GM12872 (cell line): Measurements from ENCODE around the gene TMEM132A.
A peak's percentile ranks its signal among the peaks of the same experiment; 100 is the strongest.

Source experiments
- TF ChIP-seq, protein P1 (sequence below): IDR thresholded peaks from 3 replicates; pipeline ENCODE4 v1.5.1; 2011; ENCODE audit warnings: low read depth, mild to moderate bottlenecking, low read length, moderate library complexity; ENCODE audit not compliant: insufficient read depth

TMEM132A gene

DNA sequence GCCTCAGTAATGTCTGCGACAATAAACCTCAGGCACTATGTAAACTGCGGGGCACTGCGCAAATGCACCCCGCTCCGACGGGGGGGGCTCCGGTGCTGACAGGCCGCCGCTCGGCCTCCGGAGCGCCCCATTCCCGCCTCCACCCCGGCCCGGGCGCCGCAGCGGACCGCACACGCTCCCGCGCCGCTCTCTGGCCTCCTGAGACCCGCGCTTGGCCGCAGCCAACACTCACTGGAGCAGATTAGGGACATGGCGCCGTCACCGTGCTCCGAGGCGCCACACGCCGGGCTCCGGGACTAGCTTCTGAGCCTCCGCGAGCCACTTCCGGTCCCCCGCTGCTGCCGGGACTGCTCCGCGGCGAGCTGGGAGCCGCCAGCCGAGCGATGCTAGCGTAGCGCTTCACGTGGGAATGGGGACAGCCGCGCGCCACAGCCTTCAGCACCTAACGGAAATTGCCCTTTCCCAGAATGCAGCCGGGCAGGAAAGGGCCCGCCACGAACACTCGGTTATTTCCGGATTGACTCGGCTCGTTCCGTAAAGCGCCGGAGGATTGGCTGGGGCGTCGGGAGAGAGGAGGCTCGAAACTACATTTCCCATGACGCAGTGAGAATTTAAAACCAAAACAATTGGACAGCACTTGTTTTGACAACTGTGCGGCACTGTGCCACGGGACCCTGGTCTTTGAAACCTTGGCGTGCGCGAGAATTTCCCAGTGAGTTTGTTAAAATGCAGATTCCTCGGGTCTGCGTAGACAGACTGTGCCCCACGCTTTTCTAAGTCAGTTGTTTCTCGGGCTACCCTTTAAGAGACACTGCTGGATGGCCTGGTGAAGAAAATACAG lies 17.9 kb upstream of the TMEM132A start, which contains the start of gene PRPF19:
Gene PRPF19 (minus strand): TSS at position 454 of the 841 bp plus-strand sequence. CDS start 203 bp downstream, at position 251.
- TF ChIP-seq, protein P1, sequence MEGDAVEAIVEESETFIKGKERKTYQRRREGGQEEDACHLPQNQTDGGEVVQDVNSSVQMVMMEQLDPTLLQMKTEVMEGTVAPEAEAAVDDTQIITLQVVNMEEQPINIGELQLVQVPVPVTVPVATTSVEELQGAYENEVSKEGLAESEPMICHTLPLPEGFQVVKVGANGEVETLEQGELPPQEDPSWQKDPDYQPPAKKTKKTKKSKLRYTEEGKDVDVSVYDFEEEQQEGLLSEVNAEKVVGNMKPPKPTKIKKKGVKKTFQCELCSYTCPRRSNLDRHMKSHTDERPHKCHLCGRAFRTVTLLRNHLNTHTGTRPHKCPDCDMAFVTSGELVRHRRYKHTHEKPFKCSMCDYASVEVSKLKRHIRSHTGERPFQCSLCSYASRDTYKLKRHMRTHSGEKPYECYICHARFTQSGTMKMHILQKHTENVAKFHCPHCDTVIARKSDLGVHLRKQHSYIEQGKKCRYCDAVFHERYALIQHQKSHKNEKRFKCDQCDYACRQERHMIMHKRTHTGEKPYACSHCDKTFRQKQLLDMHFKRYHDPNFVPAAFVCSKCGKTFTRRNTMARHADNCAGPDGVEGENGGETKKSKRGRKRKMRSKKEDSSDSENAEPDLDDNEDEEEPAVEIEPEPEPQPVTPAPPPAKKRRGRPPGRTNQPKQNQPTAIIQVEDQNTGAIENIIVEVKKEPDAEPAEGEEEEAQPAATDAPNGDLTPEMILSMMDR, result no peak

DNA sequence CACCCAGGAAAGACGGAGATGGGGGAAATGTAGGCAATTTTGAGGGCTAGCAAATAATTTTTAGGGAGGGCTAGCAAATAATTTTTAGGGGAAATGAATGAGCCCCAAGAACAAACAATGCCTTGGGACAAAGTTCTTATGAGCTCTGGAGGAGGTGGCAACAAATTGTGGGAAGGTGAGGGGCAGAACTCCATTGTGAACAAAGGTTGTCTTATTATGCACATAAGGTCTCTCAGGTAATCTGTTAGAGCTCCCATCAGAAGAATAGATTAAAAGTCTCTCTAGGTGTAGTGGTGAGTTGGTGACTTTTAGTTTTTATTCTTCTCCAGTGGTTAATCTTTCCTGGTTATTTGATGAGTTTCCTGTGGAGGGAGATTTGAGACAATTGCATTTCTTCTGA lies 15.5 kb upstream of the TMEM132A start:
- TF ChIP-seq, protein P1, result no peak

DNA sequence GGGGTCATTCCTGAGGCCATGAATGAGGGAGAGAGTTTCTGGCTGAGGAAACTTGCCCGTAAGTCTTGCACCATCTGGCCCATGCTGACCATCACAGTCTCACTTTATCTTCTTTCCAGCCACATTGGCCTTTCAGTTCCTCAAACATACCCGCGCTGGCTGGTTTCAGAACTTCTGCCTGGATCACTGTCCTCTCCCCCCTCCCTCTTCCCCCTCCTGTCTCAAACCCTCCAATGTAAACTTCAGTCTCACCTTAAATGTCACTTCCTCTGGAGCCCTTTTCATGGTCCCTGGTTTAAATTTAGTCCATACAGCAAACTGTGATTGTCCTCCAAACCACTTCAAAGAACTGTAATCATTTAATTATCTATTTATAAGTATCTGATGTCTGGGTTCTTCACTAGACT lies 14.0 kb upstream of the TMEM132A start:
- TF ChIP-seq, protein P1, result no peak

DNA sequence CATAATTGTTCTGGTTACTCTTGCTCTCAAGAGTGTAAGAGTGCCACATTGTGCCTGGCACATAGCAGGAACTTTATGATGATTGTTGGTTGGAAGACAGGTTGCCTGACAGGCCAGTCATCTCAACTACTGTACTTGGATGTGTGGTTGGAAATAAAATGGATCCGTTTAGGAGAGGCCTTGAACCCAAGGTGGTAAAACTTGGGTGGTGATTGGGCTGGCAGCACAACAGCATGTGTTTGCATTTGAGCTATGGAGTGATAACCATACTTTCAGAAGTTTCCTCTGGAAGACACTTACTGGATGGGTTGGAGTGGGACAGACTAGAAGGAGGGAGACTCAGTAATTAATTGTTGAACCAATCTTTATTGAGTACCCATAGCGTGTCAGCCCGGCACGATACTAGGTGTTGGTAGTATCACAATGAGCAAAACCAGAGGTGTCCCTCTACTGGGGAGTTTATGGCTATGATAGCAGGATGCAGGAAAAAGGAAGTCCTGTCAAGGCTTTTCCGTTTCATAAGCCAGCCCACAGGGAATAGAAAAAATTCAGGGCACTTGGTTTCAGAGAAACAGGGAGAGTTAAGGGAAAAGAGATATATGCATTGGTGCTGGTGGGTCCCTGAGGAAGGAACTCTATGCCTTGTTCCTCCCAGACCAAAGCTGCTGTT lies 13.4 kb upstream of the TMEM132A start:
- TF ChIP-seq, protein P1, result peak; percentile 43; the same call in 2 of the 3 replicates

DNA sequence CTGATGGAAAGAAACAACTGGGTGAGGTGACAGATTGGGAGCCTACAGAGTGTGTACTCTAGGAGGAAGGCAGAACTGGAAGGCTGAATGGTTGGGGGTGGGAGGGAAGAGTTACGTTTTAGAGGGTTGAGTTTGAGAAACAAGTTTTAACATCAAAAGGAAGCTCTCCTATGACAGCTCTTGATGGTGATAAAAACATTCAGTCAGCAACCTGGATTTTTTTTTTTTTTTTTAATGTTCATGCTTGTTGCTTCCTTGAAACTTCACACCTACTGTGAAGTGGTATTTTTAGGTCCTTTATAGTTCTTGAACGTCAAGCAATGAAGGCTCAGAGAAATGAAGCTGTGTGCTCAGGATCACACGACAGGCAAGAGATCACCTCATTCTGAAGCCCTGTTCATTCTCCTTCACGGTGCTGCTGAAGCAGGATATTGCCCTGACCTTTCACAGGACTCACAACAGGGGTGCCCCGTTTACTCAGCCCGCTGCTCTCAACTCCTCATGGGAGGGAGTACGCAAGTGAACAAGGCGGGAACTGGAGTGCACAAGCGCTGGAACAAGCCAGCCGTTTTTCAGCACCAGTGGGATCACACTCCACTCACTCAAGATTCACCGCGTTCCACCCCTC lies 11.9 kb upstream of the TMEM132A start:
- TF ChIP-seq, protein P1, result no peak

DNA sequence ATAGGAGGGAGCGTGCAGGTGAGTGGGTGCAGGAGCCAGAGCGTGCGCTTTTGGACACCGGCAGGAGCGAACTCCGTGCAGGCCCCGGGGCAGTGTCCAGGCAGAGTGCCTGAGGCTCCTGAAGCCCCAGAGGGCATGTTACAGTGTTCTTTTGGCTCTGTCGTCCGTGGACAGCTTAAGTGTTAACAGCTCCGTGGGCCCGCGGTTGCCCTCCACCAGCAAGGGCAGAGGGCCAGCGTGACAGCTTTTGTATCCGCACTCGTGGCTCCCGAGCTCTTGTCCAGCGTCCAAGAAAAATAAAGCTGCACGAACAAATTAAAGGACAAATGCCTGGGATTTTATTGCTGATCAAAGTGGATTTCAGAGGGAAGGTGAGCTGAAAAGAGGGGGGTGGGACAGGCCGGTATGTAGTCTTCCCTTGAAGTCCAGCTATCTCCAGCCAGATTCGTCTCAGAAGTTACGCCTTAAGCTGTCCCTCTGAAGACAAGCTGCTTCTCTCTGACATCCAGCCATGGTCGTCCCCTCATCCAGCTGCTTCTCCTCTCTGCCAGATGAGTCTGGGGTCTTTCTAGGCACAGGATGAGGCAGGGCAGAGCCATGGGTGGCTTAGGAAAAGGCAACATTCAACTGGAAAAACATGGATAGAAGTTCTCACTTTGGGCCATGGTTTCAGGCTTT lies 11.3 kb upstream of the TMEM132A start:
- TF ChIP-seq, protein P1, result no peak
